HG03432 (cell line): Measurements from ENCODE around the gene TAX1BP3.
"Not testable (repeated sequence)": the region's sequence is repeated elsewhere in the genome, so short reads cannot be mapped to it uniquely, and the experiment has no call there.

Source experiments
- ATAC-seq: cut with Tn5 transposase; IDR thresholded peaks from one replicate; pipeline ENCODE4 v1.9.1; 2021; ENCODE audit warnings: mild to moderate bottlenecking, moderate library complexity; ENCODE audit not compliant: unreplicated experiment

The TAX1BP3 gene, protein sequence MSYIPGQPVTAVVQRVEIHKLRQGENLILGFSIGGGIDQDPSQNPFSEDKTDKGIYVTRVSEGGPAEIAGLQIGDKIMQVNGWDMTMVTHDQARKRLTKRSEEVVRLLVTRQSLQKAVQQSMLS

DNA sequence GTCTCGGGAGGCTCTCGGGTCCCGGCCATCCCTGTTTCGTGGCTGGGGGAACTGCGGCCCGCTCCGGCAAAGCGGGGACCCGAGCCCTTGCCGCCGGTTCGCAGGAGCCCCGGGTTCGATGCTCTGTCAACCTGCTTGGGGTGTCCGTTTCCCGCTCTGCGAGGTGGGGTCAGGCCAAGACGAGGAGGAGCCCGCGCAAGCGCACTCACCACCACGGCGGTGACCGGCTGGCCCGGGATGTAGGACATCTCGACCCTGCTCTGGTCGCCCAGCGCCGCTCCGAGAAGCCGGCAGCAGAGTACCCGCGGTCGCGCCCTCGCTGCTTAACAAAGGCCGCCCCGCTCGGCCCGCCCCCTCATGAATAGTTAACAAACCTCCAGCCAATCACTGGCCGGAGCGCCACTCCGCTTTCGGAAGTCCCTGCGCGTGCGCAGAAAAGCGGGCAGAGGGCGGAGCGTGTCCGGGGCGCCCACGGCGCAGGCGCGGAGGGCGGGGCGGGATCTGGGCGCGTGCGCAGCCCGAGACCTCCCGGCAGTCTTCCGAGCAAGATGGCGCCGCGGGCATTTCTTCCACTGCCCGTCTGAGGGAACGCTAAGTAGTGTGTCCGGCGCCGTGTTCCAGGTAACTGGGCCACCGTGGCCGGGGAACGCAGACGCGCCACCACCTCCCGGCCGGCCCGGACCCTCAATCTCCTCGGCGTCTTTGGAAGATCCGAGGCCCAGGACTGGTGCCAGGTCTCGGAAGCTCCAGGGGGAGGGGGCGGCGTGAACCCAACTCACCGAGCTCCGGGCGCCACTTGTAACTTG is at the start of gene TAX1BP3, which contains the start of gene EMC6:
Gene TAX1BP3, minus strand, starts transcription at position 300 of the 806 bp plus-strand sequence. Its CDS starts 52 bp downstream, at position 248.
Gene EMC6, plus strand, starts transcription at position 534 of the 806 bp plus-strand sequence. CDS start 335 bp downstream, outside the sequence.
- peak; percentile 86 for ATAC-seq

DNA sequence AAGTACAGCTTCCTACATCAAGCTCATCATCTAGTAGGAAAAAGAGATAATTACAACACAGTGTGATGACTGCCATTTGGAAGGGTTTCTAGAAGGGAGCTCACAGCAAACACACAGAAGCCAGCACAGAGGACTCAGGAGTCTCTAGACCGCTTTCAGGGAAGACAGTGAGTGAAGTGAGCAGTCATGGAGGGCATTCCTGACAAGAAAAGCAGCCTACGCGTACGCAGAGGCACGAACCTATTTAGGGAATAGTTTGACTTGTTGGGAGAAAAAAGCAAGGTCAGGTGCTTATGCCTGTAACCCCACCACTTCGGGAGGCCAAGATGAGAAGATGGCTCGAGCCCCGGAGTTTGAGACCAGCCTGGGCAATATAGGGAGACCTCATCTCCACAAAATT is 46.9 kb upstream of the TAX1BP3 start:
- no peak for ATAC-seq

DNA sequence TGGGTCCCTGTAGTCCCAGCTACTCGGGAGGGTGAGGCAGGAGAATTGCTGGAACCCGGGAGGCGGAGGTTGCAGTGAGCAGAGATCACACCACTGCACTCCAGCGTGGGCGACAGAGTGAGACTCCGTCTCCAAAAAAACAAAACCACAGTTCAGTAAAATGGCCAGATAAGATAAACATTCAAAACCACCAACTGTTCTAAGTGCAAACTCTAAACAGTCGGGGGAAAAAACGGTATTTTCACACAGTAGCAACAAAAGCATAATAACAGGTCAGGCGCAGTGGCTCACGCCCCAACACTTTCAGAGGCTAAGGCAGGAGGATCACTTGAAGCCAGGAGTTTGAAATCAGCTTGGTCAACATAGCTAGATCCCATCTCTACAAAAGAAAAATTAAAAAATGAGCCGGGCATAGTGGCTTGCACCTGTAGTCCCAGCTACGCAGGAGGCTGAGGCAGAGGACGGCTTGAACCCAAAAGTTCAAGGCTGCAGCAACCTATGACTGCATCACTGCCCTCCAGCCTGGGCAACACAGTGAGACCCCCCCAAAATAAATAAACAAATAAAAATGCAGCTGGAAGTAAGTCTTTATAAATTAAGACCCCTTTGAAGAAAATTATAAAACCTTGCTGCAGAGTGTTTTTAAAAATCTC is 44.6 kb upstream of the TAX1BP3 start:
- no peak for ATAC-seq

DNA sequence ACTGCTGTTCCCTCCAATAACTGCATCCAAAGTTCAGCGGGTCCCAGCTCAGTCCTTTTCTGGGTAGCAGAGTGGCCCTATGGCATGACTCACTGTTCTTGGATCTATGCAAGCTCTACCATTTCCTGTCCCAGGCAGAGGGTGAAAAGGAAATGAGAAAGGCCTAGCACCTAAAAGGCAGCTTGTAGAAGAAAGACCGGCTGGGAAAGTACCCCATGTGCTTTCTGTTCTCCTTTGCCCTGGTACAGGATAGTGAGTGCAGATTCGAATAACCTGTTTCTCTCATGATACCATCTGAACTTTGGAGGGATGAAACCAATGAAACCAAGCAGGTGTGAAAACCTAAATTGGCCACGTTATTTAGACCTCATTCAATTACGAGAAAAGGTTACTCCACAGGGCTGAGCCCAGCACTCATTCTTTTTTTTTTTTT is 42.6 kb upstream of the TAX1BP3 start:
- ATAC-seq: peak; percentile 87

DNA sequence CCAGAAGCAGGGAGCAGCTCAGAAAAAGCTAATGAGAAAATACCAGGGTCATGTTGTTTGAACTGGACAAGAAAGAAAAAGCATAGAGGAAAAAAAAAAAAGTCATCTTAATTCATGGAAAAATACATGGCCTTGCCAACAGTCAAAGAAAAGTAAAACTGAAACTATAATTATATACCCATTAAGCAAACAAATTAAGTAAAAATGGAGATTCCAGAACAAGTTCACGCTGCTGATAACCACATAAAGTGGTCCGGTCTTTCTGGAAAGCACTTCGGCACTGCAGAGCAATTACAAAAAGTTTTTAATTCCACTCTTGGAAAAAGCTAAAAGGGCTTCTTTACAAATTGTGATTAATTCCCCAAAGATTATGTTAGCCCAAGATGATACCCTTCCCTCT is 40.0 kb upstream of the TAX1BP3 start:
- no peak for ATAC-seq

DNA sequence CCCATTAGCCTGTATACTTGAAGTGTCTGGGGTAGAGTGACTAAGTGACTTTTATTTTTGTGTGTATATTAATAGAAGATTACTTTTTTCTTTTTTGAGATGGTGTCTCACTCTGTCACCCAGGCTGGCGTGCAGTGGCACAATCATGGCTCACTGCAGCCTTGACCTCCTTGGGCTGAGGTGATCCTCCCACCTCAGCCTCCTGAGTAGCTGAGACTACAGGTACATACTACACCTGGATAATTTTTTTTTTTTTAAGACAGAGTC is 37.3 kb upstream of the TAX1BP3 start:
- ATAC-seq: not testable (repeated sequence)

DNA sequence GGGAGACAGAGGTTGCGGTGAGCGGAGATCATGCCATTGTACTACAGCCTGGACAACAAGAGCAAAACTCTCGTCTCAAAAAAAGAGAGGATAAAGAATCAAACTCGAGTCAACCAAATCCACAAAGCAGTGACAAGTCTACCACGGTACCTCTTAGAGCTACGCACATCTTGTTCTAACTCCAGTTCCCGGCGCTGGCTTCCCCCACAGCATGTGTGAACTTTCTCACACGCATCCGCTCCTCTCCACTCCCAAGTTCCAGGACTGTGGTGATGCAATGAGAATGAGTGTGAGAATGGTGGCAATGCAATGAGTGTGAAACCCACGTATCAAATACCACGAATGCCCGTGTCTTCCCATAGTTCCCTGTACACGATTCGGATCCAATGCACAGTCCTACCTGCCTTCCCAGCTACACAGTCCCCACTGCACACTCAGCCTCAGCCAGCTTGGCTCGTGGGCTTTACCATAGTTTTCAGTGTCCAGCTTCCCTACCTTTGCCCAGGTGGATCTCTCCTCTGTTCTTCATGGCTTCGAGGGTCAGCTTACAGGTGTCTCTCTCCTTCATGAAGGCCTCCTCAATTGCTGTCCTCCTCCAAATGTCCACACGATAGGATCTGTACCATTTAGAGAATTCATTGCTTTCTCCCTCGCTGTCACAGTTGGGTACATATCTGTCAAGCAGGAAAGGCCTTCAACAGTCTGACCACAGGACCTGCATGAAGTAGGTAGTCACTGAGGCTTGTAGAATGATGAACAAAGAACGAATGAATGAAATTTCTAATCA is 36.7 kb upstream of the TAX1BP3 start:
- ATAC-seq: no peak

DNA sequence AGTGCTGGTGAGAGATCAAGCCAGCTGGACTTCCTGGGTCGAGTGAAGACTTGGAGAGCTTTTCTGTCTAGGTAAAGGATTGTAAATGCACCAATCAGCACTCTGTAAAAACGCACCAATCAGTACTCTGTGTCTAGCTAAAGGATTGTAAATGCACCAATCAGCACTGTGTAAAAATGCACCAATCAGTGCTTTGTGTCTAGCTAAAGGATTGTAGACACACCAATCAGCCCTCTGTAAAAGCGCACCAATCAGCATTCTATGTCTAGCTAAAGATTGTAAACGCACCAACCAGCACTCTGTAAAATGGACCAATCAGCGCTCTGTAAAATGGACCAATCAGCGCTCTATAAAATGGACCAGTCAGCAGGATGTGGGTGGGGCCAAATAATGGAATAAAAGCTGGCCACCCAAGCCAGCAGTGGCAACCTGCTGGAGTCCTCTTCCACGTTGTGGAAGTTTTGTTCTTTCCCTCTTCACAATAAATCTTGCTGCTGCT is 33.7 kb upstream of the TAX1BP3 start:
- ATAC-seq: not testable (repeated sequence)

DNA sequence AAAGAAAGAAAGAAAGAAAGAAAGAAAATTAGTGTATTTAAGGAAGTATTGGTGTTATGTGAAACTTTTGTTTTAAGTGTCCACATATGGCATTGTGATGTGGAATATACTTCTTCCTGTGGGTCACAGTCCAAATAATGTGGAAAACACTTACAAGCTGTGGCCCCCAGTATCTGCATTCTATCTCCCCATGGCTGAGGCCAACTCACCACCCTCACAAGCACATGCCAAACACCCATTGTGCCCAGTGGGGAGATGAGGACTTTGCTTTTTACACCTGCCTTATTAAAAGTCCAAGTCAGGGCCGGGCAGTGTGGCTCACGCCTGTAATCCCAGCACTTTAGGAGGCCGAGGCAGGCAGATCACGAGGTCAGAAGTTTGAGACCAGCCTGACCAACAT is 31.6 kb upstream of the TAX1BP3 start:
- no peak for ATAC-seq

DNA sequence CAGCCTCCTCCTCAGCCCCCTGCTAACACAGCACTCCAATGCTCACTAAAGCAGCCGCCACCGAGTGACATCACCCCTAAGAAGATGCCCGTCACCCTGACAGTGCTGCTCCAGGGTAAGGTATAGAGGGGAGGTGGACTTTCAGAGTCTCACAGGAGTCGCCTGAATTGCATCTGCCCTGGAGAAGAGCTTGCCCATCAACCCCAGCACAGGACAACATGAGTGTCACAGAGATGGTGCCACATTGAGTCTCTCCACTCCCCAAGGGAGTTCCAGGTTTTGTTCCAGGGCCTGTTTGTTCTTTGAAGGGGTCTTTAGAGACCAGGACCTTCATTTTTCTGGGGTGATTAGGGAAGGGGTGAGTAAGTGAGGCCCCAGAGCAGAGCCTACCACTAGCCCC is 29.8 kb upstream of the TAX1BP3 start:
- ATAC-seq: no peak

DNA sequence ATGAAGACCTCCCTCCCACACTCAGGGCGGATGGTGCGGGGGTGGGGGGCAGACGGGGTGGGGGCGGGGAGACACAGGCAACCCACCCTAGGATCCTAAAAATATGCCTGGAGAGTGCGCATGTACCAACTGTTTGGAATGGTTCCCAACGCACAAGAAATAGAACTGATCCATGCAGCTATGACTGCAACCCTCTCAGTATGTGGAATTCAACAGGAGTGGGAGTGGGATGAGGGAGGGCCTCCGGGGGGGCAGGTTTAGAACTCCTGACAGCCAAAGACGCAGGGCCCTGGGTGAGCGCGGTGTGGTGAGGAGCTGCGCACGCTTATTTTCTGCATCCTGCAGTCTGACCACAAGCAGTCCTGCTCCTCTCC is 28.7 kb upstream of the TAX1BP3 start:
- ATAC-seq: no peak

DNA sequence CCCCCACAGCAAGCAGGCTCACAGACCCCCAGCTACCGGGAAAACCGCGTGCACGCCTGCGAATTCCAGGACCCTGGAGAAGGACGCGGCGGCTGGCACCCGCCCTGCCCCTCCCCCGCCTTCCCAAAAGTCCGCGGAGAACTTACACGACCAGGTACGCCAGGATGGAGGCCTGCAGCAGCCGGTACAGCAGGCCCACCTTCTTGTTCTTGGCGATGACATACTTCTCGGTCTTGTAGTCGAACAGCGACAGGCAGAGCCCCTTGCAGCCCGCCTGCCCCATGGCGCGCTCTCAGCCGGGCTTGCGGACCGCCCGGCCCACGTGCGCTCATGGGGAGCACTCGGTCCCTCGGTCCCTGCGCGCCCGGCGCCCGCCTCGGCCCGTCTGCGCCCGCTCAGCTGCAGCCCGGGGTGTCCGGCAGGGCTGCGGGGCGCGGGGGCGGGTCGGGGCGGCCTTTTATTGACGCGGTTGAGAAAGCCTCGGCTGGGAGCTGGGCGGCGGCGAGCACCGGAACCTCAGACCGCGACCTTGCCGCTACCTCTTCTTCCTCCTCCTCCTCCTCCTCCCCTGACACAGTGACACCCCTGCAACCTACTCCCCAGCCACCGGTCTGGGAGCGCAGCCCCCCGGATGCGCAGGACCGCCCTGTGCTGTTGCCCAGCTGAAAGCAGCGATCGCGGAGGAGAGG is 27.5 kb upstream of the TAX1BP3 start, which contains the start of gene P2RX5:
Gene P2RX5, minus strand, starts transcription at position 433 of the 689 bp plus-strand sequence. Its CDS starts 150 bp downstream, at position 283.
- ATAC-seq: peak; percentile 30

DNA sequence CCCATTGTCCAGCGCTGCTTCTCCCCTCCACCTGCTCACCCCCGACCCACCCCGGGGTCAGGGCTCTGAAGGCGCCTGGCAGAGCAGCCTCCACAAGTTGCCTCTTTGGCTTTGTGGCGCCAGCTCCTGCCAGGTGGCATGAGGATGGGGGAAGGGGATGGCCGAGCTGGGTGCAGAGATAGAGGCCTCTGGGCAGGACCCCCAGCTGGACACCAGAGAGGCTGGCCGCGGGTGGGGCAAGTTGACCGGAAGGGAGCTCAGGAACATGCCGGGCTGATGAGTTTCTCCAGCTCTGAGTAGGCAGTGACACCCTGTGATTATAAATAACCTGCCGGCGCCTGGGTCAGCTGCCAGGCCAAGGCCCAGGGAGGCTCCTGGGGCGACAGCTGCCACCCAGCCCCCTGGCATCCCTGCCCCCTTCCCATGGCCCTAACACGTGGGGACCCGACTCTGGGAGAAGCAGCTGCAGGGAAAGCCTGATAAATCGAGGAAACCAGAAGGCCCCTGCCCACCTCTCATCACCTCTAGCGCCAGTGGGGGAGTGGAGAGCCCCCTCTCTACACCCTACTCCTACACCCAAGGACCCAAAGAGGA is 26.8 kb upstream of the TAX1BP3 start:
- ATAC-seq: no peak

DNA sequence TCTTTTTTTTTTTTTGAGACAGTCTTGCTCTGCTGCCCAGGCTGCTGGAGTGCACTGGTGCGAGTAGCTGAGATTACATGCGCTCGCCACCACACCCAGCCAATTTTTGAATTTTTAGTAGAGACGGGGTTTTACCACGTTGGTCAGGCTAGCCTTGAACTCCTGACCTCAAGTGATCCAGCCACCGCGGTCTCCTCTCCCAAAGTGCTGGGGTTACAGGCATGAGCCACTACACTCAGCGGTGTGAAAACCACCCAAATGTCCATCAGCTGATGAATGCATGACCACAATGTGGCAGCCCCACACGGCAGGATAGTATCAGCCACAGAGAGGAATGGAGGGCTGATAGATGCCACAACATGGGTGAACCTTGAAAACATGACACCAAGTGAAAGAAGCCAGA is 25.5 kb upstream of the TAX1BP3 start:
- ATAC-seq: peak; percentile 58

DNA sequence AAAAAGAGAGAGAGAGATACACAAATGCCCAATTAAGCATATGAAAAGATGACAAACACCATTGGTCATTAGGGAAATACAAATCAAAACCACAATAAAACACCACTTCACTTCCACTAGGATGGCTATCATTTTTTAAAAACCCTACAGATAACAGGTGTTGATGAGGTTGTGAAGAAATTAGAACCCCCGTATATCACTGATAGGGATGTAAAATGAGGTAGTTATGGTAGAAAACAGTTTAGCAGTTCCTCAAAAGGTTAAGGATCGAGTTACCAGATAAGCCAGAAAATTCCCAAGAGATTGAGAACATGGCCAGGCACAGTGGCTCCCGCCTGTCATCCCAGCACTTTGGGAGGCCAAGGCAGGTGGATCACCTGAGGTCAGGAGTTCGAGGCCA is 24.8 kb upstream of the TAX1BP3 start:
- no peak for ATAC-seq

DNA sequence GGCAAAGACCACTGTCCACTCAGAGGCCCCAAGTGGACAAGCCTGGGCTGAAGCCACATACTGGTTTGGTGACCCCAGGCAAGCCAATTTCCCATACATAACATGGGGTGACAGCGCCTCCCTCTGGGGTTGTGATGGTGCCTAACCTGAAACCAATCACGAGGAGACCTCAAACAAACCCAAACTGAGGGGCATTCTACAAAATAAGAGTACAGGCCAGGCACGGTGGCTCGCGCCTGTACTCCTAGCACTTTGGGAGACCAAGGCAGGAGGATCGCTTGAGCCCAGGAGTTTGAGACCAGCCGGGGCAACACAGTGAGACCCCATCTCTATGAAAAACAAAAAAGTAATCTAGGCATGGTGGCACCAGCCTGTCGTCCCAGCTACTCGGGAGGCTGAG is 24.0 kb upstream of the TAX1BP3 start:
- ATAC-seq: no peak

DNA sequence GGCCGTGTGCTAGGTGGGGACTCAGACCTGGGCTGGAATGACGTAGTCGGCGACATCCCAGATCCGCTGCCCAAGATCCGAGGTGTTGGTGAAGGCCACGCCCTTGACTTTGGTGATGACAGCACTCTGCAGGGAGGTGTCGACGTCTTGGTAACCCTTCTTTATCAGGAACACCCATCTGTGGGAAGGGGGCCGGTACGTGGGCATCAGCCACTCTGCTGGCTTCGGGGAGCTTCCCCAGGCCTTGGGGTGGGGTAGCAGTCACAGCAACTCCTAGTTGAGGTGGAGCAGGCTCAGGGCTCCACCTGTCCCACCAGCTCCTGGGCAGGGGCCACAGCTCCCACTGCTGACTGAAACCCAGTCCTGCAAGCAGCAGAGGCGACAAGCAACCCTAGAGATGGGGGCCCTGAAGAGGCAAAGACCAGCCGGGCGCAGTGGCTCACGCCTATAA is 23.3 kb upstream of the TAX1BP3 start:
- ATAC-seq: no peak

DNA sequence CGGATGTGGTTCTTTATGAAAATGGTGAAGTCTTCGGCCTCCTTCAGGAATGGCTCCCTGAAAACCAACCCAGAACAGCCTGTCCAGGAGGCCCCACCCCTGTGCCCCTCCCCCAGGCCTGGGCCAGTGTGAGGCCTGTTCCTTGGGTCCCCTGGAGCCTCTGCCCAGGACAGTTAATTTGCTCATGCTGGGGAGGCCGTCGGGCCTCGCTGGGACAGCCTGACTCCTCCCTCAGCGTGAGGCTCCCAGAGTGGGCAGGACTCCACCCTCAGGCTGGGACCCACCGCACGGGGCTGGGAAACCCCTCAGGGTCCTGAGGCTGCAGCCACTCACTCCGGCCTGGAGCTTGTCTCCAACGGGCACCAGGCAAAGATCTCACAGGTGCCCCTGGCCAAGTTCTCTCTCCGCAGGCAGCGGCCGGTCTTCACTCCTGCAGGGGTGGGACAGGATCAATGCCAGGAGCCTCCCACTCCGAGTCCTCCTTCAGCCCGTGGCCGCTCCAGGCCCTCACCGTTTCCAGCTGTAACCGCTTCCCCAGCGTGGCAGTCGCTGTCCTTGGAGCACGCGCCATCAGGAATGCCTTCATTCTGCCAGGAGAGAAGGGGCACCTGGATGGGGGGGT is 21.8 kb upstream of the TAX1BP3 start:
- ATAC-seq: no peak

DNA sequence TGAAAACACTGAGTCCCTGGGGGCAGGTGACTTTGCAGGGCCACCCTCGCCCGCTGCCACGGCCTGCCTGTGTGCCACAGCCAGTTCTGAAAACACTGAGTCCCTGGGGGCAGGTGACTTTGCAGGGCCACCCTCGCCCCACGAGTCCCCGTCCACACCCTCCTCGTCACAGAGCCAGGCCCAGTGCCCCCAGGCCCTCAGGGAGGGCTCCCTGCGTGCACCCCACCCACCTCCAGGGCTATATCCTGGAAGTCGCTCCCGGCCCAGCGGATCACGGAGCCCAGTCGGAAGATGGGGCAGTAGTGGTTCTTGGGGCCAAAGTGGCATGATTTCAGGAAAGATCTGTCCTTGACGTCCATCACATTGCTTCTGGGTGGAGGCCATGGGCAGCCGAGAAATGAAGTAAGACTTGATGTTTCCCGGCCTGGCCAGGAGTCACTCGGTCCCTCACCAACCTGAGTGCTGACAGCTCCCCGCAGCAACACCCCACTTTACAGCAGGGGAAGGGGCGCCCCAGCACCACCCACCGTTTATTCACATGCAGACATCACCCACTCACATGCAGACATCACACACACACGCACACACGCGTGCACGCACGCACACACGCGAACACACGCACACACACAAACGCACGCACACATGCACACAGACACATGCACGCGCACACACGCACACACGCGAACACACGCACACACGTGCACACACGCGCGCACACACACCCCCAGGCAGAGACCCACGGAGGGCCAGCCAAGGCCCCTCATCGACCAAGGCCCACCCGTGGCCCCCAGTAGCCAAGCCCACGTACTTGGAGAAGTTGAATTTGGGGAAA is 21.1 kb upstream of the TAX1BP3 start:
- no peak for ATAC-seq
